ENCODE results near the gene FANCC. TPM values are rescaled to one million over a fixed set of nuclear protein-coding genes. Genes with fewer than 3 reads are reported as not detected.

FANCC gene
- total and polyA plus RNA-seq, 2 of the 8 experiments (the other 6 are each of a cell fraction or from before 2014, with no cell fraction given) = 7.8 to 15.2 TPM

DNA sequence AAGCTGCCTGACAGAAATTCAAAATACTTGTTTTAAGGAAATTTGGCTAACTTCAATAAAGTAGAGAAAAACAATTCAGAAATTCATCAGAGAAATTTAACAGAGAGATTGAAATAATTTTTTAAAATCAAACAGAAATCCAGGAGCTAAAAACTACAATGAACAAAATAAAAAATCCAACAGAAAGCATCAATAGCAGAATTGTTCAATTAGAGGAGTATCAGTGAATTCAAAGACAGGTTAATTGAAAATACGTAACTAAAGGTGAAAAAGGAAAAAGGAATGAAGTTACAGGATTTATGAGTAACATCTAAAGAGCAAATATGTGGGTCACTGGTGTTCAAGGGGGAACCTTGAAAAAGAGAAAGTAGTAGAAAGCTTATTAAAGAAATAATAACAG, 36.8 kb downstream of the FANCC start (continued):
- TF ChIP-seq, protein P1, sequence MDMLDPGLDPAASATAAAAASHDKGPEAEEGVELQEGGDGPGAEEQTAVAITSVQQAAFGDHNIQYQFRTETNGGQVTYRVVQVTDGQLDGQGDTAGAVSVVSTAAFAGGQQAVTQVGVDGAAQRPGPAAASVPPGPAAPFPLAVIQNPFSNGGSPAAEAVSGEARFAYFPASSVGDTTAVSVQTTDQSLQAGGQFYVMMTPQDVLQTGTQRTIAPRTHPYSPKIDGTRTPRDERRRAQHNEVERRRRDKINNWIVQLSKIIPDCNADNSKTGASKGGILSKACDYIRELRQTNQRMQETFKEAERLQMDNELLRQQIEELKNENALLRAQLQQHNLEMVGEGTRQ (IDR thresholded peaks at IDR 0.05; ENCODE audit: low read length) = no peak
- no peak for TF ChIP-seq EGR1 (IDR thresholded peaks at IDR 0.05; ENCODE audit: borderline replicate concordance, low read depth, low read length)
- no peak for TF ChIP-seq SP4 (IDR thresholded peaks at IDR 0.05; ENCODE audit: low read length)
- no peak for TF ChIP-seq TCF12 (IDR thresholded peaks at IDR 0.05; ENCODE audit: low read depth, low read length)
- TF ChIP-seq PHF8 (conservative IDR thresholded peaks at IDR 0.05; ENCODE audit: low read depth, low read length) = no peak
